CD4-positive, alpha-beta T cell treated with Interleukin-17A for 4 hours (primary cell): Measurements from ENCODE around the gene PPIL6.

Source experiments
- DNase-seq: peaks from one replicate; pipeline ENCODE4 v3.0.0-alpha.2; 2020; ENCODE audit warnings: mixed read lengths

Gene PPIL6

DNA sequence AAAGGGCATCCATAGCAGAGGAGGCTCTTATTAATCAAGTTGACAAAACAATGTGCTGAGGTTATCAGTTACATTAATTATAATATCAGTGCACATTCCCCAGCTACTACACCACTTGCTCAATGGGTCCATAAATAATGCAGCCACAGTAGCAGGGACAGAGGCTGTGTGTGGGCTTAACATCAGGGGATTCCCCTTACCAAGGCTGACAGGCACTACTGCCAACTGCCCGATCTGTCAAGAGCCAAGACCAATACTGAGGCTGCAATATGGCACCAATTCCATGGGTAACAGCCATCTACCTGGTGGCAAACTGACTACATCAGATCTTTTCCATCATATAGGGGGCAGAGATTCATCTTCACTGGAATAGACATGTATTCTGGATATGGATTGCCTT lies 80.1 kb downstream of the PPIL6 start:
- no peak for DNase-seq

DNA sequence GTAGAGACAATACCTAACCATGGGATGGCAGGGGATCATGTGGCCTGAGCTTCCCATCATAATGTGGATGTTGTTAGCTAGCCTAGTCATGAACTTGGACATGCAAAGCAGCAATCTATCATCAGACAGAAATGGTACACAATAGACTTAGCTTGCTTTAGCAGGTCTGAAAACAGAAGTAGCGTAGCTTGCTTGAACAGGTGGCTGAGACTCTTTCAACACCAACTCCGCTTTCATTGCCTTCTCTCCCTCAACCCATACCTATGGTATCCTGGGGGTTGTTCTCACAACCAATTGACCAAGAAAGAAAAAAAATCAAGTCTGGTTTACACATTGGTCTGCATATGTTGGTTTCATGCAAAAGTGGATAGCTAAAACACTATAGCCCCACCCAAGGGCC lies 81.2 kb downstream of the PPIL6 start:
- no peak for DNase-seq

DNA sequence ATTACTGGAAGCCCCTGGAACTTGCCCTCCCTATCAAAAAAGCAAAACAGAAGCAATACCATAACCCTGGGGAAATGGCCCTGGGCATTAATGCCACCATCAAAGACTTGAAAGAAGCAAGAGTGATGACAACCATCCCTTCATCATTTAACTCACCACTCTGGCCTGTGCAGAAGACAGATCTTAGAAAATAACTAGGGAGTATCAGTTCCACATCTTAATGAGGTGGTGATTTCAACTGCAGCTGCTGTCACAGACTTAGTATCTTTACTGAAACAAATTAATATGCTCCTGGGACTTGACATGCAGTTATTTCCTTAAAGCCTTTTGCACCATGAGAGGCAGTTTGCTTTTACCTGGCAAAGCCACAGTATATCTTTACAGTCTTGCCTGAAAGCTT lies 82.2 kb downstream of the PPIL6 start:
- DNase-seq, result no peak

- DNase-seq, result no peak
Measured at GRCh38 chr6:109356237-109356636, 84.2 kb downstream of the PPIL6 start.

DNA sequence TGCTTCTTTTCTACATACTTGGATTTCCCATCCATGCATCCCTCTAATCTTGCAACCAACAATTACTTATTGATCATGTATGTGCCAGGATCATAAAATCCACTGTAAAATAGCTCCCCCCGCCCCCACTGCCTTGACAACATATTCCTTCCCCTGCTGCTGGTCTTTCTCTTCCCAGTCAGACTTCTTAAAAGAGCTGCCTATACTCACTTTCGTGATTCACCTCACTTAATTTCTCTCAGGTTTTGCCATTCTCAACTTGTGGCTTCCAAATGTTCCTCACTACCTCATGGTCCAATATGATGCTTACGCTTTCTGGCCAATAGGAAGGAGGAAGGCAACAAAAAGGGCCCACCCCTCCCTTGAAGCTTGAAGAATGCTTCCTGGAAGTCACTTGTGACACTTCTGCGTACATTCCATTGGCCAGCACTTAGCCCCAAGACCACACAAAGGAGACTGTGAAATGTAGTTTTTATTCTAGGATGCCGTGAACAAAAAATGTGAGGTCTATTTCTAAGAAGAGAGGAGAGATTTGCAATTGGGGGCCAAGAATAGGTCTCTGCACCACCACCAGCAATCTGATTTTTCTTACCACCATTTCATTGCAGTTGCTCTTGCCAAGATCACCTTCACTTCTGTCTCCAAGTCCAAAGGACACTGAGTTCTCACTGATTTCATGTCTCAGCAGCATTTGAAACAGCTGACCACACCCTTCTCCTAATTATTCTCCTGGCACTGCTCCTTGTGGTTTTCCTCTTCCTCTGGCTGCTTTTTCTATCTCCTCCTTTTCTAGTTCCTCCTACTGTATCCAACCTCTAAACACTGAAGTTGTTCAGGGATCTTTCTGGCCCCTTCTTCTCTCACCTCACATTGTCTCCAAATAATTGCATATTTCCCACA lies 88.9 kb downstream of the PPIL6 start:
- DNase-seq, result no peak

DNA sequence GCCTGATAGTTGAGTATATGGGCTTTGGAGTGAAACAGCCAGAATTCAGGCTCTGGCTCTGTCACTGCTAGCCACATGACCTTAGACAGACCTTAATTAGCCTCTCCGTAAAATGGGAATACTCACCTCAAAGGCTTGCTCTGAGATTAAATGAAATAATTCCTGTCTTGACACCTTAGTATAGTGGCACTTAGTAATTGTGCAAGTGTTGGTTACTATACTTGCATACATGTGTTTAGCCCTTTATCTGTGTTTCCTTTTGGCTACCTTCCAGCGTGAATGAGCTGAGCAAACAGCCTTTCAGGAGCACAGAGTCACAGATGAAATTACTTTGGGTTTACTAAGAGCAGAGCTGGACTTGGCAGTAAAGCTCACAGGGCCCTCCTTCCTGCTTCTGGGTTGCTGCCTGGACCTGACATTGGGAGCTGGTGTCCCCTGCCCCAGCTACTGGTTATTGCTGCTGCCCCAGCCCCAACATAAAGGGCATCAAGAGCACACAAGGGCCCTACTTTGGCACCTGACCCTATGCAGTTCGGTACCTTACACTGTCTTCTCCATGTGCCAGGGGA lies 90.9 kb downstream of the PPIL6 start:
- no peak for DNase-seq

- DNase-seq, result no peak
Measured at GRCh38 chr6:109348226-109348625, 92.2 kb downstream of the PPIL6 start.

DNA sequence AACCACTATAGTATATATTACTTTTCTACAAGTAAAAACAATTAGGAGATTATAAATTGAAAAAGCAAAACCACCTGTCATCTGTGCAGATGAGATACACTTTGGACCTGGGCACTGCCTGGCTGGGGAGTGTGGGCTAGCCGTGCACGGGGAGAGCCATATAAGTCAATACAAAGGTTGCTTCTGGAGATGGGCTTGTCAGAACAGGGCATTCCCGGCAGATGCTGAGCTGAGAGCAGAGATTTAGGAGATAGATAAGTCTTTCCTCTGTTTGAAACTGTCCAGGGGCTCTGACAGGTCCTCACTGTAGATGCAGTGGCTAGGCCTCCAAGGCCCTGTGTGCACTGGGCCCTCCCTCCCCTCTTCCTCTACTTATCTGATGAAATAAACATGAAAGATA lies 92.6 kb downstream of the PPIL6 start:
- DNase-seq, result no peak

DNA sequence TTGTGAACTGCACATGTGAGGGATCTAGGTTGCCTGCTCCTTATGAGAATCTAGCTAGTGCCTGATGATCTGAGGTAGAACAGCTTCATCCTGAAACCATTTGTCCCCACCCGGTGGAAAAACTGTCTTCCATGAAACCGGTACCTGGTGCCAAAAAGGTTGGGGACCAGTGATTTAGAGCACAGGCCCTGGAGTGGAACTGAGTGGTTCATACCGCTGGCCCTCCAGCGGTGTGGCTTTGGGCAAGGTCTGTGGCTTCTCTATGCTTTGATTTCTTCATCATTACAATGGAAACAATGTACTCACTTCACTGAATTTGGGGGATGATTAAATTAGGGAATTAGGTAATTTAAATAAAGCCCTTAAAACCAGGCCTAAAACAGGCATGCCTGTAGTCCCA lies 94.4 kb downstream of the PPIL6 start:
- no peak for DNase-seq

DNA sequence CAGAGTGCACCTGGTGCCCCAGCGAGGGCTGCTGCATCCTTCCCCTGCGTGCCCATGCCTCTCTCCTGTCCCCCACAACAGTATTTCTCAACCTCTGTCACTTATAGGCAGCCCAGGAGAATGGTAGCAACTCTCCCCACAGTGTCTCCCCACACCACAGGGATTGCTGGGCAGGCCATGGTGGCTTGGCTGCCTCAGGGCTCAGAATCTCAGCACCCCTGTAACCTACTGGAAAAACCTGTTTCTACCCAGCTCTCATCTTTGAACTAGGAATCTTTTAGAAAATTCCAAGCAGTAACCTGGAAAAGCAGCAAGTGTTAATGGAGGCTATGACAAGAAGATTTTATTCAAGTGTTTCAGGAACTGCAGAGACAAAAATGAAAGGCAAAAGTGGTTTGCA lies 96.2 kb downstream of the PPIL6 start:
- DNase-seq, result no peak

GRCh38 chr6:109343518-109343917 lies 96.9 kb downstream of the PPIL6 start:
- DNase-seq, result no peak

- no peak for DNase-seq
Measured at GRCh38 chr6:109342911-109343310, 97.5 kb downstream of the PPIL6 start.

DNA sequence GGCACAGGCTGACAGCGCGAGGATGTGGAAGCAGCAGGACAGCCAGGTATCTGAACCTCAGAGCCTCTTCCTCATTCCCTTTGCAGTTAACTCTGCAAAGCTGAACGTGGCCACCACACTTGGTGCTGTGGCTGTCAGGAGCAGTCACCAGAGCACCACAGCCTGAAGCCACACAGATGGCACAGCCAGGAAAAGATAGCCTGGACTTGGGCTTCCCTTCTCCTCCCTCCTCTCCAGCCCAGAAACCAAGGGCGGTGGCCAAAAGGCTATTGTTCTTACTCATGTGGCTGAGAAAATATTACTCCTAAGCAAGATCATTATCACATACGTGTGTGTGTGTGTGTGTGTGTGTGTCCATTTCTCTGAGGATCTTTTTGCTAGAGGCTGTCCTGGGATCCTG lies 97.9 kb downstream of the PPIL6 start:
- DNase-seq, result no peak

GRCh38 chr6:109340811-109341210 lies 99.6 kb downstream of the PPIL6 start:
- no peak for DNase-seq
